K562 (cell line): ENCODE data around the gene MBP. TPM values are rescaled to one million over a fixed set of nuclear protein-coding genes. Genes with fewer than 3 reads are reported as not detected.

Source experiments
- ATF1 ChIP-seq, 2 experiments: fragments of 450-650 bp in 1 of 2; IDR thresholded peaks; 2 replicates each; pipeline ENCODE4 v1.6.1; 2016; ENCODE audit warnings: missing compliant biosample characterization in 1 of 2, missing genetic modification characterization in 1 of 2
- CBX5 ChIP-seq: IDR thresholded peaks from 2 replicates; pipeline ENCODE4 v1.6.1; 2014; ENCODE audit warnings: low read depth, borderline replicate concordance
- ETV5 ChIP-seq: sonication (generic); formaldehyde crosslinking; IDR thresholded peaks from 2 replicates; pipeline ENCODE4 v1.4.0; 2020; ENCODE audit warnings: low read depth, mild to moderate bottlenecking, missing genetic modification reagents
- RUNX1 ChIP-seq: sonication (generic); IDR thresholded peaks from 2 replicates; pipeline ENCODE4 v1.6.1; 2016; ENCODE audit warnings: antibody characterized with exemption, low read depth
- SIRT6 ChIP-seq: IDR thresholded peaks from one replicate; pipeline ENCODE4 v1.6.1; 2012; ENCODE audit warnings: low read depth, mild to moderate bottlenecking, control low read depth, inconsistent platforms, low read length, moderate library complexity
- ZBTB40 ChIP-seq, 2 experiments: fragments of 450-650 bp in 1 of 2; sonication (generic) in 1 of 2; formaldehyde crosslinking in 1 of 2; IDR thresholded peaks; 2 replicates each; pipeline versions ENCODE4 v1.7.1 to v1.9.0; 2016 to 2022; ENCODE audit warnings: inconsistent platforms in 1 of 2, mild to moderate bottlenecking in 1 of 2, missing genetic modification reagents in 1 of 2
- ZHX1 ChIP-seq: fragments of 150-350 bp; conservative IDR thresholded peaks from 2 replicates; pipeline ENCODE4 v1.6.1; 2014; ENCODE audit warnings: low read length
- ZKSCAN8 ChIP-seq: fragments of 200-800 bp; sonication (Bioruptor generic); IDR thresholded peaks from 2 replicates; pipeline ENCODE4 v1.6.1; 2016; ENCODE audit warnings: missing genetic modification characterization, missing compliant biosample characterization
- ZNF165 ChIP-seq: fragments of 250-450 bp; sonication (Bioruptor Pico); IDR thresholded peaks from 2 replicates; pipeline ENCODE4 v1.4.0; 2020; ENCODE audit warnings: borderline replicate concordance
- polyA plus RNA-seq, 8 experiments: library from polyadenylated mRNA; depleted of rRNA in 4 of 8; stranded (reverse) in 5 of 8; unstranded in 3 of 8; fragments of >200 nt; fragmentation: Nextera tagmentation in 2 of 8; fragmentation: Illumina TruSeq in 1 of 8; extraction: Ambion mirVana in 2 of 8; extraction: Trizol in 1 of 8; gene quantifications; 2 replicates each; pipeline versions ENCODE4 v1.2.1 to v1.2.3, GENCODE V29; 2011 to 2014; ENCODE audit warnings: inconsistent platforms in 1 of 8, missing spikeins in 1 of 8
- total RNA-seq, 7 experiments: library from RNA; depleted of rRNA in 6 of 7; stranded (reverse); fragments of >200 nt in 6 of 7; fragmentation: Illumina TruSeq in 2 of 7; extraction: Trizol in 2 of 7; gene quantifications; 2 replicates each; pipeline versions ENCODE4 v1.2.1 to v1.2.3, GENCODE V29; 2011 to 2021; ENCODE audit warnings: low replicate concordance in 1 of 7

MBP gene
- total and polyA plus RNA-seq, 9 of the 15 experiments (the other 6 are each of a cell fraction or from before 2014, with no cell fraction given): 0.09 TPM; not detected in 8

- no peak for TF ChIP-seq ZBTB40 (IDR thresholded peaks at IDR 0.05)
- no peak for TF ChIP-seq ZBTB40 (CRISPR knock-in tag; IDR thresholded peaks at IDR 0.05)
- TF ChIP-seq ZHX1: no peak
- TF ChIP-seq CBX5: no peak
- TF ChIP-seq SIRT6: no peak
- no peak for TF ChIP-seq ATF1 (CRISPR knock-in tag; IDR thresholded peaks at IDR 0.05)
- no peak for TF ChIP-seq ATF1 (tag; IDR thresholded peaks at IDR 0.05)
- TF ChIP-seq ZNF165 (CRISPR knock-in tag): no peak
- no peak for TF ChIP-seq ETV5 (CRISPR knock-in tag)
- no peak for TF ChIP-seq ZKSCAN8 (CRISPR knock-in tag)
- no peak for TF ChIP-seq RUNX1
Measured at GRCh38 chr18:77160515-77160914, 27.9 kb upstream of the MBP start (continued).
